K562 (cell line): ENCODE measurements around the gene TAGLN3. TPM values are rescaled to one million over a fixed set of nuclear protein-coding genes. Genes with fewer than 3 reads are reported as not detected.

Experiments
- ATAC-seq: fragments of 200-7000 bp; cut with Tn5 transposase; 3 replicates; pipeline ENCODE4 v1.9.1; 2020; ENCODE audit warnings: moderate library complexity
- BruUV-seq: library from RNA; stranded (reverse); fragments of 400-500 nt; replicated peaks from 2 replicates; lab custom pipeline; 2021; lab: Mats Ljungman, UMichigan
- CTCF ChIA-PET: fragments of 300-600 bp; formaldehyde crosslinking; extraction: SDS; loops from one replicate; lab custom pipeline; 2021; ENCODE audit warnings: low intra/inter-chr PET ratio; lab: Yijun Ruan, JAX
- POLR2A ChIA-PET: fragments of 300-600, 350-650 bp; sonication (Branson Sonifier 250); formaldehyde crosslinking; extraction: SDS; loops from one replicate; lab custom pipeline; 2021; ENCODE audit warnings: antibody characterized with exemption, inconsistent platforms; lab: Yijun Ruan, JAX
- DNase-seq, 4 experiments: peaks; one replicate each; pipeline versions ENCODE4 v3.0.0 to v3.0.0-alpha.2; 2011 to 2018; ENCODE audit warnings: low spot score in 3 of 4, mixed read lengths in 3 of 4; ENCODE audit errors: extremely low read depth in 1 of 4
- FAIRE-seq: peaks from 2 replicates; lab custom pipeline; 2011; peaks lifted over from hg19 to GRCh38; lab: Jason Lieb, UNC
- H2AFZ ChIP-seq: 2 replicates; pipeline ENCODE4 v1.6.0; 2011; ENCODE audit warnings: low read depth, low read length, control low read depth, inconsistent platforms
- H3K27ac ChIP-seq: fragments of 200-600 bp; 3 replicates; pipeline ENCODE4 v1.8.0; 2011; ENCODE audit warnings: low read depth, mild to moderate bottlenecking, control low read depth, inconsistent platforms, low read length, moderate library complexity, mixed read lengths; ENCODE audit errors: extremely low read depth
- H3K27me3 ChIP-seq, 2 experiments: fragments of 300-600 bp in 1 of 2; 2 replicates in 1 of 2; 3 replicates in 1 of 2; pipeline versions ENCODE4 v1.6.0 to v1.8.0; 2011; ENCODE audit warnings: inconsistent platforms in 2 of 2, low read length in 2 of 2, mild to moderate bottlenecking in 1 of 2, mixed read lengths in 1 of 2, moderate library complexity in 1 of 2; ENCODE audit not compliant: control insufficient read depth in 2 of 2, insufficient read depth in 2 of 2
- H3K36me3 ChIP-seq: fragments of 300-600 bp; 3 replicates; pipeline ENCODE4 v1.8.0; 2011; ENCODE audit warnings: mild to moderate bottlenecking, low read length, inconsistent platforms; ENCODE audit not compliant: control insufficient read depth, insufficient read depth
- H3K4me1 ChIP-seq, 2 experiments: fragments of 200-600 bp in 1 of 2; replicated peaks in 1 of 2; 2 replicates in 1 of 2; 3 replicates in 1 of 2; pipeline versions ENCODE4 v1.5.1 to v1.8.0; 2011; ENCODE audit warnings: inconsistent platforms in 2 of 2, low read length in 2 of 2, mild to moderate bottlenecking in 1 of 2, mixed read lengths in 1 of 2, moderate library complexity in 1 of 2; ENCODE audit not compliant: control insufficient read depth in 2 of 2, insufficient read depth in 2 of 2
- H3K4me2 ChIP-seq: 2 replicates; pipeline ENCODE4 v1.6.1; 2011; ENCODE audit warnings: low read length, control low read depth, inconsistent platforms, mixed read lengths; ENCODE audit not compliant: insufficient read depth
- H3K4me3 ChIP-seq: fragments of 200-600 bp; sonication (generic), shearing (Covaris generic); 2 replicates; pipeline ENCODE4 v1.5.1; 2016; ENCODE audit warnings: control low read depth, inconsistent platforms
- H3K79me2 ChIP-seq: fragments of 200-600 bp; 3 replicates; pipeline ENCODE4 v1.8.0; 2011; ENCODE audit warnings: low read length, inconsistent platforms; ENCODE audit not compliant: control insufficient read depth, insufficient read depth
- H3K9ac ChIP-seq, 2 experiments: 2 replicates each; pipeline versions ENCODE4 v1.6.0 to v1.6.1; 2011; ENCODE audit warnings: low read depth in 2 of 2, low read length in 2 of 2, control low read depth in 1 of 2, inconsistent platforms in 1 of 2, mild to moderate bottlenecking in 1 of 2, mixed read lengths in 1 of 2; ENCODE audit not compliant: insufficient read depth in 1 of 2
- H3K9me1 ChIP-seq: one replicate; pipeline ENCODE4 v1.6.0; 2011; ENCODE audit warnings: inconsistent platforms, mild to moderate bottlenecking, low read length, moderate library complexity; ENCODE audit not compliant: control insufficient read depth, insufficient read depth
- H3K9me3 ChIP-seq: replicated peaks from 2 replicates; pipeline ENCODE4 v1.5.1; 2011; ENCODE audit warnings: low read depth, low read length, inconsistent platforms; ENCODE audit not compliant: control insufficient read depth, insufficient read depth
- H4K20me1 ChIP-seq: replicated peaks from 2 replicates; pipeline ENCODE4 v1.6.1; 2011; ENCODE audit warnings: low read length, inconsistent platforms, mixed read lengths; ENCODE audit not compliant: control insufficient read depth, insufficient read depth
- CHD1 ChIP-seq: fragments of 200-600 bp; sonication (generic); IDR thresholded peaks from one replicate; pipeline ENCODE4 v1.6.1; 2012; ENCODE audit warnings: mild to moderate bottlenecking, moderate library complexity, low read length, inconsistent platforms
- FOXJ3 ChIP-seq: sonication (generic); formaldehyde crosslinking; IDR thresholded peaks from 2 replicates; pipeline ENCODE4 v1.4.0; 2020; ENCODE audit warnings: mild to moderate bottlenecking, missing genetic modification reagents
- HMGN3 ChIP-seq: IDR thresholded peaks from 2 replicates; pipeline ENCODE4 v1.6.1; 2011; ENCODE audit warnings: borderline replicate concordance, low read depth, mild to moderate bottlenecking, mixed read lengths, low read length; ENCODE audit not compliant: insufficient read length; ENCODE audit errors: extremely low read depth
- HNRNPL ChIP-seq: fragments of 200-400 bp; formaldehyde crosslinking; IDR thresholded peaks from 2 replicates; pipeline ENCODE4 v1.6.1; 2017; ENCODE audit warnings: low read depth, mild to moderate bottlenecking, low read length
- PTBP1 ChIP-seq: fragments of 200-400 bp; formaldehyde crosslinking; IDR thresholded peaks from 2 replicates; pipeline ENCODE4 v1.6.1; 2017; ENCODE audit warnings: low read depth, low read length
- SAFB ChIP-seq: fragments of 200-400 bp; formaldehyde crosslinking; IDR thresholded peaks from 2 replicates; pipeline ENCODE4 v1.6.1; 2017; ENCODE audit warnings: low read depth, low read length, borderline replicate concordance
- U2AF1 ChIP-seq: fragments of 200-400 bp; formaldehyde crosslinking; optimal IDR thresholded peaks from 2 replicates; pipeline ENCODE3; 2017; ENCODE audit warnings: mild to moderate bottlenecking, low read depth, low read length, moderate library complexity
- ZBED1 ChIP-seq: IDR thresholded peaks from 2 replicates; pipeline ENCODE4 v1.6.1; 2014
- ZNF551 ChIP-seq: fragments of 250-450 bp; sonication (Bioruptor Pico); IDR thresholded peaks from 2 replicates; pipeline ENCODE4 v1.5.0; 2021; ENCODE audit warnings: mild to moderate bottlenecking, moderate library complexity
- WGBS: fragments of 100-300 bp; shearing (Covaris generic); methylation state at CpG from one replicate; pipeline ENCODE4 v1.1.6; 2016; ENCODE audit warnings: low coverage, mixed read lengths; ENCODE audit not compliant: insufficient coverage; ENCODE audit errors: missing lambda C conversion rate; 5-methylcytosine and 5-hydroxymethylcytosine counted together
- in situ Hi-C: fragments of 300-500 bp; cut with MboI; formaldehyde crosslinking; loops from 4 replicates; pipeline ENCODE4 v1.15.0; 2018; ENCODE audit warnings: inconsistent platforms, mixed read lengths
- intact Hi-C: fragments of 100-400 bp; cut with micrococcal nuclease; formaldehyde crosslinking; loops from 2 replicates; pipeline ENCODE4 v1.14.2; 2022
- polyA plus RNA-seq, 8 experiments: library from polyadenylated mRNA; depleted of rRNA in 4 of 8; stranded (reverse) in 5 of 8; unstranded in 3 of 8; fragments of >200 nt; fragmentation: Nextera tagmentation in 2 of 8; fragmentation: Illumina TruSeq in 1 of 8; extraction: Ambion mirVana in 2 of 8; extraction: Trizol in 1 of 8; gene quantifications; 2 replicates each; pipeline versions ENCODE4 v1.2.1 to v1.2.3, GENCODE V29; 2011 to 2014; ENCODE audit warnings: inconsistent platforms in 1 of 8, missing spikeins in 1 of 8
- total RNA-seq, 7 experiments: library from RNA; depleted of rRNA in 6 of 7; stranded (reverse); fragments of >200 nt in 6 of 7; fragmentation: Illumina TruSeq in 2 of 7; extraction: Trizol in 2 of 7; gene quantifications; 2 replicates each; pipeline versions ENCODE4 v1.2.1 to v1.2.3, GENCODE V29; 2011 to 2021; ENCODE audit warnings: low replicate concordance in 1 of 7
- TF ChIP-seq, protein P1 (sequence below): fragments of 250-450 bp; sonication (Bioruptor Pico); IDR thresholded peaks from 2 replicates; pipeline ENCODE4 v1.5.0; 2021

The TAGLN3 gene
- total and polyA plus RNA-seq, 9 of the 15 experiments (the other 6 are each of a cell fraction or from before 2014, with no cell fraction given), result 0.06 TPM; not detected in 7

DNA sequence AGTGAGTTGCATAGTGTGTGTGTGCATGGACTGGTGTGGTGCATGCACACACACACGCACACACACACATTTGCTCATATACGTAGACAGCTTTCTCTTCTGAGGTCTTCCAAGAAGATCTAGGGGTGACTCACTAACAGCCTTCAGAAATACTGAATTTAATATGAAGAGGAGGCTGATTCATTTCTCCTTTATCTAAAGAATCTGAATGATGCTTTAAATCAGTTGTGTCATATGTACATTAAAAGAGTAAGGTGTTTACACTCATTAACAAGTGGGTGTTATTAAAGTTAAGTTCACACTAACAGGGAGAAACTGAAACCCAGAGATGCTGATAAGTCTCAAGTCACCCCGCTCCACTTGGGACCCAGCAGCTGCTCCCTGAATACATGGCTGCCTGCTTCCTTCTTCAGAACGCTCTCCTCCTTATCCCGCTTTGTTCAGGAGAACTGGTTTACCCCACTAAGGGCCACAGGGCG, 57.8 kb downstream of the TAGLN3 start (continued):
- TF ChIP-seq U2AF1 (no peak), CHD1 (no peak), ZNF551 (no peak), ZBED1 (no peak), FOXJ3 (no peak)
- TF ChIP-seq, all 486 proteins: peak for 0

DNA sequence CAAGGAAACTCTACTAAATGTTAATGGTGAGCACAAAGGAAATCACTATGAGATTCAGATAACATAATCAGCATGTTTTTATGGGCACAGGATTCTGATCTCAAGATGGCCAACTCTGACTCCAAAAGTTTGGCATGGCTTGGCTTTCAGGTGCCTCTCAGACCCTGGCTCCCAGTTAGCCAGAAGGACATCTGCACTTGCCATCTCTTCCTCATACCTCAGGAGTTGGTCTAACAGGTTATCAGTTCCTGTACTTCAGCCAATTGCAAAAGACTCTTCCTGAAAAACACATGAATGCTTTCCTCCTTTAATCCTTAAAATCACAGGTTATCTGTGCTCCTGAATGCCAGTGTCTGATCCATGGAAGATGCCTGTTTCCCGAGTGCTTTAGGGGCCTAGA, 60.8 kb downstream of the TAGLN3 start:
- no peaks in the 10 kb centered on the region for H3K9me1 ChIP-seq
- POLR2A ChIA-PET, result no interaction called here
- H3K4me1 ChIP-seq, result no peaks in the 10 kb centered on the region; a peak in 1 of 5 replicates
- no peak overlapping the region for H3K27ac ChIP-seq
- no peak overlapping the region for H3K4me3 ChIP-seq
- in situ Hi-C loops, result no loop called here
- no peak for DNase-seq
- H3K9ac ChIP-seq, result no peak overlapping the region
- no peaks in the 10 kb centered on the region for H3K79me2 ChIP-seq
- no peaks in the 10 kb centered on the region for H3K36me3 ChIP-seq
- TF ChIP-seq HMGN3 (no peak), HNRNPL (no peak), SAFB (no peak), PTBP1 (no peak)
- TF ChIP-seq, protein P1, sequence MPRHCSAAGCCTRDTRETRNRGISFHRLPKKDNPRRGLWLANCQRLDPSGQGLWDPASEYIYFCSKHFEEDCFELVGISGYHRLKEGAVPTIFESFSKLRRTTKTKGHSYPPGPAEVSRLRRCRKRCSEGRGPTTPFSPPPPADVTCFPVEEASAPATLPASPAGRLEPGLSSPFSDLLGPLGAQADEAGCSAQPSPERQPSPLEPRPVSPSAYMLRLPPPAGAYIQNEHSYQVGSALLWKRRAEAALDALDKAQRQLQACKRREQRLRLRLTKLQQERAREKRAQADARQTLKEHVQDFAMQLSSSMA (CRISPR knock-in tag), result no peak
- CTCF ChIA-PET, result no interaction called here
- H4K20me1 ChIP-seq, result no peaks in the 10 kb centered on the region
- WGBS, result 0% methylated on average over 1 of the region's 1 CpG
- no peak for FAIRE-seq
- ATAC-seq, result no peak
- no TSS peak for BruUV-seq
- H2AFZ ChIP-seq, result no peak overlapping the region
- intact Hi-C loops, result no loop called here
- H3K27me3 ChIP-seq, result no peaks in the 10 kb centered on the region
- no peak overlapping the region for H3K4me2 ChIP-seq
- H3K9me3 ChIP-seq, result no peaks in the 10 kb centered on the region
